ENCODE measurements around the gene GALNT17.
"Not testable (repeated sequence)": the region's sequence is repeated elsewhere in the genome, so short reads cannot be mapped to it uniquely, and the experiment has no call there.

Gene GALNT17

GRCh38 chr7:71254751-71255150, 122.8 kb downstream of the GALNT17 start:
- H3K27me3 ChIP-seq (replicated peaks) = no peaks in the 10 kb centered on the region
- in situ Hi-C loops (cut with HindIII; ENCODE audit: low pct_ligation_motif_present, low sequenced_read_pairs) = no loop called here
- no peak for DNase-seq
- H3K36me3 ChIP-seq (replicated peaks) = no peaks in the 10 kb centered on the region
- H3K4me3 ChIP-seq (ENCODE audit: low read depth, low read length) = no peak overlapping the region
- no peak for TF ChIP-seq CTCF (IDR thresholded peaks at IDR 0.05; ENCODE audit: low read depth, low read length, missing control alignments)
- H3K27ac ChIP-seq = no peak overlapping the region

DNA sequence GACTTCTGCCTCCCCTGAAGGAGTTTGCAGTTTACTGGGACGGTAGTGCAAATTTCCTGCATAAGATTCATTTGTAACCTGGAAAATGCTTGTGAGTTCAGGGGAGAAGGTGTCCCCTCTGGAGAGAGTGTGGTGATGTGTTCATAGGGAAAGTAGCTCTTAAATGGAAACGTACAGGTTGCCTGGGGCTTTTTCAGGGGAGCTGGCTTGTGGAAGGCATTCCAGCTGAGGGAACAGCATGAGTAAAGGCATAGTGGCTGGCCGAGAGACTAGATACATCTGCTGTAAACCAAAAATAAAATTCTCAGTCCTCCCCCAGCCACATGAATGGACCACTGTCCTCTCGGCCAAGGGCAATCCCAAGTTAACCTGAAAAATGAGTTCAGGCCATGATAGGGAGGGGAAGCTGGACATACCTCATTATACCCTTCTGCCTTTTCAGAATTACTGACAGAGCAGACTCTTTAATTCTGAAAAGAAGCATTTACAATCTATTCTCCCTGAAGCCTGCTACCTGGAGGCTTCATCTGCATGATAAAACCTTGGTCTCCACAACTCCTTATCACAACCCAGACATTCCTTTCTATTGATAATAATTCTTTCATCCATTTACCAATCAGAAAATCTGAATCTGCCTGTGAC, 123.7 kb downstream of the GALNT17 start:
- H3K36me3 ChIP-seq (replicated peaks) = no peaks in the 10 kb centered on the region
- in situ Hi-C loops (cut with HindIII; ENCODE audit: low pct_ligation_motif_present, low sequenced_read_pairs) = no loop called here
- DNase-seq = no peak
- H3K27ac ChIP-seq = no peak overlapping the region
- no peaks in the 10 kb centered on the region for H3K27me3 ChIP-seq (replicated peaks)
- no peak for TF ChIP-seq CTCF (IDR thresholded peaks at IDR 0.05; ENCODE audit: low read depth, low read length, missing control alignments)
- H3K4me3 ChIP-seq (ENCODE audit: low read depth, low read length) = no peak overlapping the region

DNA sequence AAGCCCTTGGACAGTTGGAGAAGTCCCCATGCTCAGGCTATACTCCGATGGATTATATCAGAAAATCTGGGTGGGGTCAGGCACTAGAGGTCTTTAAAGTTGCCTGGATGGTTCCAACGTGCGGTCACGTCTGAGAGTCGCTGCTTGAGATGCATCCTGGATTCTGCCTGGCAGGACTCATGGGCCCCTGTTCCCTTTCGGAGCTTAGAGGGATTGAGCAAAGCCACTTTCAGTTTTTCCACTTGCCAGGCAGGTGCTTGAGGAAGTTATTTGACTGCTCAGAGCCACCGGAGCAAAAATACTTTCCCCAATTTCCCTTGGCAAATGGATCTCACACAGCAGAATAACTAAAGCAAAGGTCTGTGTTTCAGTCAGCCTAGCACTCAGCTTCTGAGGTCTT, 129.1 kb downstream of the GALNT17 start:
- H3K36me3 ChIP-seq (replicated peaks) = no peaks in the 10 kb centered on the region
- in situ Hi-C loops (cut with HindIII; ENCODE audit: low pct_ligation_motif_present, low sequenced_read_pairs) = no loop called here
- TF ChIP-seq CTCF (IDR thresholded peaks at IDR 0.05; ENCODE audit: low read depth, low read length, missing control alignments) = no peak
- H3K4me3 ChIP-seq (ENCODE audit: low read depth, low read length) = no peak overlapping the region
- no peaks in the 10 kb centered on the region for H3K27me3 ChIP-seq (replicated peaks)
- no peak for DNase-seq
- no peak overlapping the region for H3K27ac ChIP-seq

DNA sequence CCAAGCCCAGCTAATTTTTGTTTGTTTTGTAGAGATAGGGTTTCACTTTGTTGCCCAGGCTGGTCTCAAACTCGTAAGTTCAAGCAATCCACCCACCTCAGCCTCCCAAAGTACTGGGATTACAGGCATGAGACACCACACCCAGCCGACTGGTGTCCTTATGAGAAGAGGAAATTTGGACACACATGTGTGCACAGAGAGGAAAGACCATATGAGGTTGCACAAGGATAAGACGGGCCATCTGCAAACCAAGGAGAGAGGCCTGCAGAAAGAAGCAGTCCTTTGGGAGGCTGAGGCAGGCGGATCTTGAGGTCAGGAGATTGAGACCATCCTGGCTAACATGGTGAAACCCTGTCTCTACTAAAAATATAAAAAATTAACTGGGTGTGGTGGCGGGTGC, 130.9 kb downstream of the GALNT17 start:
- H3K27ac ChIP-seq; H3K27me3 ChIP-seq (replicated peaks); DNase-seq; in situ Hi-C loops (cut with HindIII; ENCODE audit: low pct_ligation_motif_present, low sequenced_read_pairs); H3K4me3 ChIP-seq (ENCODE audit: low read depth, low read length); H3K36me3 ChIP-seq (replicated peaks): not testable (repeated sequence)

GRCh38 chr7:71264005-71264404, 132.1 kb downstream of the GALNT17 start:
- in situ Hi-C loops (cut with HindIII; ENCODE audit: low pct_ligation_motif_present, low sequenced_read_pairs) = no loop called here
- Histone ChIP-seq H3K36me3 (replicated peaks) (no peaks in the 10 kb centered on the region), H3K27me3 (replicated peaks) (no peaks in the 10 kb centered on the region)

GRCh38 chr7:71266912-71267311, 135.0 kb downstream of the GALNT17 start:
- no peak for DNase-seq
- Histone ChIP-seq H3K27ac (no peak overlapping the region), H3K36me3 (replicated peaks) (no peaks in the 10 kb centered on the region), H3K27me3 (replicated peaks) (no peaks in the 10 kb centered on the region), H3K4me3 (ENCODE audit: low read depth, low read length) (no peak overlapping the region)
- in situ Hi-C loops (cut with HindIII; ENCODE audit: low pct_ligation_motif_present, low sequenced_read_pairs) = no loop called here
- no peak for TF ChIP-seq CTCF (IDR thresholded peaks at IDR 0.05; ENCODE audit: low read depth, low read length, missing control alignments)

More at GRCh38 chr7:71264005-71264404, 132.1 kb downstream of the GALNT17 start:
- no peak overlapping the region for H3K27ac ChIP-seq
- no peak for TF ChIP-seq CTCF (IDR thresholded peaks at IDR 0.05; ENCODE audit: low read depth, low read length, missing control alignments)
- DNase-seq = no peak
- H3K4me3 ChIP-seq (ENCODE audit: low read depth, low read length) = no peak overlapping the region
